PC-9 (cell line): ENCODE measurements around the gene PSMG3. TPM values are rescaled to one million over a fixed set of nuclear protein-coding genes. Genes with fewer than 3 reads are reported as not detected.

Experiments
- BruUV-seq: library from RNA; stranded (reverse); fragments of 400-500 nt; replicated peaks from 2 replicates; lab custom pipeline; 2021; lab: Mats Ljungman, UMichigan
- CTCF ChIA-PET: fragments of 300-600 bp; sonication (Branson Sonifier 250); formaldehyde crosslinking; loops from one replicate; lab custom pipeline; 2022; ENCODE audit warnings: antibody characterized with exemption; lab: Charles Lee
- POLR2A ChIA-PET: fragments of 300-600 bp; sonication (Branson Sonifier 250); formaldehyde crosslinking; loops from one replicate; lab custom pipeline; 2022; ENCODE audit warnings: antibody characterized with exemption; ENCODE audit not compliant: unreplicated experiment; lab: Charles Lee
- DNase-seq, 2 experiments: peaks; one replicate each; pipeline versions ENCODE4 v3.0.0 to v3.0.0-alpha.2; 2015 to 2022; ENCODE audit warnings: mixed read lengths in 1 of 2
- H2AFZ ChIP-seq: fragments of 200-600 bp; sonication (generic); 2 replicates; pipeline ENCODE4 v1.8.1; 2017; ENCODE audit warnings: antibody characterized with exemption
- H3F3A ChIP-seq: fragments of 200-600 bp; sonication (generic); 2 replicates; pipeline ENCODE4 v1.8.1; 2017; ENCODE audit warnings: antibody characterized with exemption, mild to moderate bottlenecking, low read depth; ENCODE audit not compliant: insufficient read depth
- H3K27ac ChIP-seq: fragments of 200-600 bp; sonication (generic); 2 replicates; pipeline ENCODE4 v1.6.1; 2016; ENCODE audit warnings: mixed run types
- H3K27me3 ChIP-seq: fragments of 200-600 bp; sonication (generic); 2 replicates; pipeline ENCODE4 v1.6.1; 2016; ENCODE audit warnings: low read depth, mixed run types; ENCODE audit not compliant: insufficient read depth
- H3K36me3 ChIP-seq: fragments of 200-600 bp; sonication (generic); 2 replicates; pipeline ENCODE4 v1.6.1; 2016; ENCODE audit warnings: low read depth, mixed run types
- H3K4me1 ChIP-seq: fragments of 200-600 bp; sonication (generic); replicated peaks from 2 replicates; pipeline ENCODE4 v1.6.1; 2016; ENCODE audit warnings: mixed run types; ENCODE audit not compliant: insufficient read depth
- H3K4me2 ChIP-seq: fragments of 200-600 bp; sonication (generic); 2 replicates; pipeline ENCODE4 v1.6.1; 2017; ENCODE audit warnings: mixed run types
- H3K4me3 ChIP-seq: fragments of 200-600 bp; sonication (generic); 2 replicates; pipeline ENCODE4 v1.6.1; 2016; ENCODE audit warnings: mixed run types
- H3K79me2 ChIP-seq: fragments of 200-600 bp; sonication (generic); 2 replicates; pipeline ENCODE4 v1.6.1; 2017; ENCODE audit warnings: low read depth, mixed run types
- H3K9me2 ChIP-seq: fragments of 200-600 bp; sonication (generic); 2 replicates; pipeline ENCODE4 v1.8.1; 2017; ENCODE audit warnings: mild to moderate bottlenecking; ENCODE audit not compliant: insufficient read depth
- H3K9me3 ChIP-seq: fragments of 200-600 bp; sonication (generic); 2 replicates; pipeline ENCODE4 v1.8.1; 2016; ENCODE audit warnings: low read depth; ENCODE audit not compliant: insufficient read depth
- H4K20me1 ChIP-seq: fragments of 200-600 bp; sonication (generic); 2 replicates; pipeline ENCODE4 v1.8.1; 2017; ENCODE audit not compliant: insufficient read depth
- EZH2 ChIP-seq: fragments of 200-600 bp; sonication (generic); IDR thresholded peaks from 2 replicates; pipeline ENCODE4 v1.8.0; 2017; ENCODE audit warnings: antibody characterized with exemption, low read depth
- intact Hi-C: fragments of 100-400 bp; cut with micrococcal nuclease; formaldehyde crosslinking; loops from one replicate; pipeline ENCODE4 v1.10.0; 2022; ENCODE audit not compliant: unreplicated experiment
- total RNA-seq: library from RNA; stranded (reverse); gene quantifications from 2 replicates; pipeline ENCODE4 v1.2.3, GENCODE V29; 2021
- TF ChIP-seq, protein P1 (sequence below): fragments of 200-600 bp; sonication (generic); conservative IDR thresholded peaks from 2 replicates; pipeline ENCODE4 v1.6.1; 2017; ENCODE audit warnings: mixed run types, antibody characterized with exemption, mild to moderate bottlenecking, moderate library complexity

PSMG3 gene
- total RNA-seq, 1 experiment from 2014 or later: 63.3 TPM

DNA sequence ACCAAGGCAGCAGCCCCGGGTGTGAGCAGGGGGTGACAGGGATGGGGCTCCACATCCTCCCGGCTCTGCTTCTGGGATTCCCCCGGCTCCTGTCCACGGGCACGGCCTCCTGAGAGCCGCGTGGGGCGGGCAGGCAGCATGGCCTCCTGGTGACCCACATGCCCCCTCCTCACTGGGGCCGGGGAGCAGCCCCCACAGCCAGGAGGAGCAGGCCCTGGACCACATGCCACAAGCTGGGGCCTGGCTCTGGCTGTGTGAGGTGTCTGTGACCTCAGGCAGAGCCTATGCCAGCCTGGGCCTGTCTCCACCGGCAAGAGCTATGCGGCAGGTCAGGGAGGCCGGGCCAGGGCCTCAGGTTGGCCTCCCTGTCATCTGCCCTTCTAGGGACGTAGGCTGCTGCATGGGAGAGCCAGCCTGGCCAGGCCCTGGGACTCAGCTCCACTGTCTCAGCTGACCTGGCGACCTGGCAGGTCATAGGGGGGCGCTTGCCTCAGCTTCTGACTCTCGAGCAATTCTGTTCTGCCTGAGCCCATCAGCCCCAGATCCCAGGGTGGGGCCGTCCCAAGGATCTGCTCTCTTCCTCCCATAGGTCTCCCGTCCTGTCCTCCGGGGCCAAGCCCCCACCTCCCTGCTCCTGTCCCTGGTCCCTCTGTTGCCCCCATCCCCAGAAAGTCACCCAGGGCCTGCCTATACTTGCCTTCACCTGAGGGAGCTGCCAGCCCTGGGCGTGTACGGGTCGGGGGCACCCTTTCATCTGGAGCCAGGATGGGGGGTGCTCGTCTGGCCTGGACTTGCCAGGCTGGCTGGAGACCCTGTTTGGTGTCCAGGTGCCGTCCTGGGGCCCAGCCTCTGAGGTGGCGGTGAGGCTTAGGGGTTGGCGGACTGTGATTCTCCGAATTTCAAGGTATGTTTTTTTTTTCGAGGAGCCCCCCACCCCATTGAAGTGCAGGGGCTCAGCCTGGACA is 9.9 kb downstream of the PSMG3 start:
- ChIA-PET POLR2A (interaction anchor here (0.5 kb wide), 1 partner anchor 23 kb away, joined by 4 read pairs; no protein-coding TSS in a partner anchor), CTCF (interaction anchor here (0.5 to 0.6 kb wide), 2 partner anchors 53 to 55 kb away, joined by 3 to 7 read pairs; no protein-coding TSS in a partner anchor)
- no peaks in the 10 kb centered on the region for H3K36me3 ChIP-seq
- no peaks in the 10 kb centered on the region for H3K9me2 ChIP-seq
- intact Hi-C loops: loop anchor here (1.0 to 10.0 kb wide), 5 partner anchors 7 to 685 kb away; partner anchors contain the start of genes MRM2 and NUDT1
- H3F3A ChIP-seq: peaks cover 44% of the 10 kb centered on the region
- H3K79me2 ChIP-seq: peaks cover 2% of the 10 kb centered on the region
- H3K27ac ChIP-seq: peak overlapping the region; percentile 82
- no TSS peak for BruUV-seq
- peak overlapping the region; percentile 76 for H3K4me2 ChIP-seq
- no peaks in the 10 kb centered on the region for H3K27me3 ChIP-seq
- peak in 1 of 2 experiments; percentile 39 for DNase-seq
- peaks cover 54% of the 10 kb centered on the region for H3K4me1 ChIP-seq
- peaks cover 3% of the 10 kb centered on the region for H4K20me1 ChIP-seq
- H2AFZ ChIP-seq: peak overlapping the region; percentile 39; the same call in 1 of the 2 replicates
- TF ChIP-seq, protein P1, sequence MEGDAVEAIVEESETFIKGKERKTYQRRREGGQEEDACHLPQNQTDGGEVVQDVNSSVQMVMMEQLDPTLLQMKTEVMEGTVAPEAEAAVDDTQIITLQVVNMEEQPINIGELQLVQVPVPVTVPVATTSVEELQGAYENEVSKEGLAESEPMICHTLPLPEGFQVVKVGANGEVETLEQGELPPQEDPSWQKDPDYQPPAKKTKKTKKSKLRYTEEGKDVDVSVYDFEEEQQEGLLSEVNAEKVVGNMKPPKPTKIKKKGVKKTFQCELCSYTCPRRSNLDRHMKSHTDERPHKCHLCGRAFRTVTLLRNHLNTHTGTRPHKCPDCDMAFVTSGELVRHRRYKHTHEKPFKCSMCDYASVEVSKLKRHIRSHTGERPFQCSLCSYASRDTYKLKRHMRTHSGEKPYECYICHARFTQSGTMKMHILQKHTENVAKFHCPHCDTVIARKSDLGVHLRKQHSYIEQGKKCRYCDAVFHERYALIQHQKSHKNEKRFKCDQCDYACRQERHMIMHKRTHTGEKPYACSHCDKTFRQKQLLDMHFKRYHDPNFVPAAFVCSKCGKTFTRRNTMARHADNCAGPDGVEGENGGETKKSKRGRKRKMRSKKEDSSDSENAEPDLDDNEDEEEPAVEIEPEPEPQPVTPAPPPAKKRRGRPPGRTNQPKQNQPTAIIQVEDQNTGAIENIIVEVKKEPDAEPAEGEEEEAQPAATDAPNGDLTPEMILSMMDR: no peak
- TF ChIP-seq EZH2: no peak
- no peaks in the 10 kb centered on the region for H3K9me3 ChIP-seq
- no peak overlapping the region for H3K4me3 ChIP-seq

- Histone ChIP-seq H3K9me3 (no peaks in the 10 kb centered on the region), H2AFZ (peak overlapping the region; percentile 39; the same call in 1 of the 2 replicates), H3K4me1 (peaks cover 62% of the 10 kb centered on the region), H3K27ac (peak overlapping the region; percentile 82), H3F3A (peaks cover 45% of the 10 kb centered on the region), H3K9me2 (no peaks in the 10 kb centered on the region), H3K4me2 (peak overlapping the region; percentile 76), H3K36me3 (no peaks in the 10 kb centered on the region), H3K4me3 (no peak overlapping the region), H4K20me1 (peaks cover 8% of the 10 kb centered on the region), H3K27me3 (no peaks in the 10 kb centered on the region), H3K79me2 (peaks cover 11% of the 10 kb centered on the region)
- CTCF ChIA-PET: interaction anchor here (0.5 to 0.6 kb wide), 2 partner anchors 52 to 54 kb away, joined by 3 to 7 read pairs; no protein-coding TSS in a partner anchor
- BruUV-seq: no TSS peak
- intact Hi-C loops: loop anchor here (1.0 kb wide), 4 partner anchors 8 to 104 kb away; no protein-coding TSS in a partner anchor
- peak; percentile 93 to 99 for DNase-seq
- POLR2A ChIA-PET: interaction anchor here (0.5 to 0.6 kb wide), 2 partner anchors 22 to 74 kb away, joined by 4 read pairs; no protein-coding TSS in a partner anchor
- no peak for TF ChIP-seq EZH2
- TF ChIP-seq, protein P1: no peak
Observed at GRCh38 chr7:1558841-1559625, 10.8 kb downstream of the PSMG3 start.
